ENCODE results near the gene UTP14A.

UTP14A gene

DNA sequence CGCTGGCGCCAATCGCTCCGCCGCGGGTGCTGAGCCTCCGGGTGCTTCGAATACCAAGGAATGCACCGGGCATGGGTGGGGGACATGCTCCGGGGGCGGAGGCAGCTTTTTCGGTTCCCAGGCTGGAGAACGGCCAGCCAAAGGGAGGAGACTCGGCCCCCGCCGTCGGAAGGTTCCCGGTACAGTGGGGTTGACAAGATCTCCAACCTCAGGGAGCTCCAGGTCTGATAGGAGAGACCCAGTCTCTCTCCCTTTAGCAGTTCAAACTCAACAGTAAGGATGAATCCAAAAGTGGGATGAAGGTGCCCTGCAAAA lies 47.3 kb downstream of the UTP14A start:
- no peak for DNase-seq

DNA sequence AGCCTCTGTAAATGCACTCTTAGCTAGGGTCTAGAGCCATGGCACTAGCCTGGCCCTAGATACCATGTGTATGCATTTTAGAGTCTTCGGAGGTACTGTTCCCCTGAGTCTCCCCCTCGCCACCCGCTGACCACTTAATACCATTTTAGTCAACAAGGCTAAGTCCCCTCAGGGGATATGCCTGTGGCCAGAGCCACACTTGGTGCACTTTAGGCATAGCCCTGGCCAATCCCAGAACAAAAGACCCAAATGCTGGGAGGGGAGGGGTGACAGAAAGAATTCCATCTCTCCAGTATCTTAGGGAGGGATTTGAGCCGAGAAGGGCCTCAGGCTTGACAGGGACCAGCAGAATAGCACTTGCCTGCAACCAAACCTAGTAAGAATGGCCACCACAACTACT lies 47.9 kb downstream of the UTP14A start:
- no peak for DNase-seq

DNA sequence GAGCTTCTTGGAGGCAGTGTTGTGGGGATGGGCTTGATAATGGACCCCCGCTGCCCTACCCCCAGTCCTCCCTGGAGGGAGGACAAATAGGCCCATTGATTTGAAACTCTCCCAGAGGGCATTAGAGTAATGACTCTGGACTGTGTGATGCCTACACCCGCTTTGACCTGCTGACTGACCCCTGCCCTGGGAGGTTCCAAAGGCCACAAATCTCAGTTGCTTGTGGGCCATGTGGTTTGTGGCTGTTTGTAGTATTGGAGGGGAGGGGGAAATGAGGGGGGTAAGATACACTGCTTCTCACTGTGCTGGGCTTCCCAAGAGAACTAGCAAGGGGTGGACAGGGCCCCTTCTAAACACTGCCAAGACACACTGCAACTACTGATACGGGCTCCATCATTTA lies 48.8 kb downstream of the UTP14A start:
- DNase-seq: no peak

DNA sequence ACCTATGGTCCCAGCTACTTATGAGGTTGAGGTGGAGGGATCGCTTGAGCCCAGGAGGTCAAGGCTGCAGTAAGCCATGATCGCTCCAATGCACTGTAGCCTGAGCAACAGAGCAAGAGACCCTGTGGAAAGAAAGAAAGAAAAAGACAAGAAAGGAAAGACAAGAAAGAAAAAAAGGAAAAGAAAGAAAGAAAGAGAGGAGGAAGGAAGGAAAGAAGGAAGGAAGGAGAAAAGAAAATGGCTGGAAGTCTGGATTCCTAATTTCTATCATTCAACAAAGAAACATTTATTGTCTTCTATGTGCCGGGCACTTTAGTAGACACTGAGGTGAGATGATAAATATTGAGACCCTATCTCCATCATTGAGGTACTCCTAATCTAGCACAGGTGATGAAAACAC lies 49.7 kb downstream of the UTP14A start:
- DNase-seq: no peak

DNA sequence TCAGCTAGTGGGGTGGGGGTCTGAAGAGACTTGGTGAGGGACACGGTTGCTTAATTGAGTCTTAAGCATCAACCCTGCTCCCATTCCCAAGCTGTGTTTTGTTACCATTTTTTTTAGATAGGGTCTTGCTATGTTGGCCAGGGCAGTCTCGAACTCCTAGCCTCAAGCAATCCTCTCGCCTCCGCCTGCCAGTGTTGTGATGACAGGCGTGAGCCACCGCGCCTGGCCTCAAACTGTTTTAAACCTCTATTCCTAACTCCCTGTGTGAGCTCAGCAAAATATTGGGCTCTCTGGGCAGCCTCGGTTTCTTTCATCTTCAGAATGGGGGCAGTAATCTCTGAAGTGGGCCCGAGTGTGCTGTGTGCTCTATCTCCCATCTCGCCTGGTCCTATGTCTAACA lies 50.2 kb downstream of the UTP14A start:
- DNase-seq: no peak

DNA sequence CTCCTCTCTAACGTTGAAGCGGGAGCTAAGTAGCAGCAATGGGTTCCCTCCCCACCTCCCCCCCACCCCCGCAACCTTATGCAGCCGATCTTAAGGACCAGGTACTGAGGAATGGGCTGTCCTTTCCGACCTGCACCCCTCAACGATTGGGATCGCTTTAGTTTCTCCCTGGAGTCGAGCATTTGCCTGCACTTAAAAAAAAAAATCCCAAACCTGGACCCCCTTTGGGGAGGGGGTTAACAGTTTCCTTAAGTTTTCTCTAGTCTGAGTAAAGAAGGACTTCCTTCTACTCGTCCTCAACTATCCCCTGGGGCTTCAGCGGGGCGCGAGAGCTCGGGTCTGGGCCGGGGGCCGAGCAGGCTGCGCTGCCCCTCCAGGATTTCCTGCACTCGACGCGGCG lies 50.8 kb downstream of the UTP14A start:
- no peak for DNase-seq

DNA sequence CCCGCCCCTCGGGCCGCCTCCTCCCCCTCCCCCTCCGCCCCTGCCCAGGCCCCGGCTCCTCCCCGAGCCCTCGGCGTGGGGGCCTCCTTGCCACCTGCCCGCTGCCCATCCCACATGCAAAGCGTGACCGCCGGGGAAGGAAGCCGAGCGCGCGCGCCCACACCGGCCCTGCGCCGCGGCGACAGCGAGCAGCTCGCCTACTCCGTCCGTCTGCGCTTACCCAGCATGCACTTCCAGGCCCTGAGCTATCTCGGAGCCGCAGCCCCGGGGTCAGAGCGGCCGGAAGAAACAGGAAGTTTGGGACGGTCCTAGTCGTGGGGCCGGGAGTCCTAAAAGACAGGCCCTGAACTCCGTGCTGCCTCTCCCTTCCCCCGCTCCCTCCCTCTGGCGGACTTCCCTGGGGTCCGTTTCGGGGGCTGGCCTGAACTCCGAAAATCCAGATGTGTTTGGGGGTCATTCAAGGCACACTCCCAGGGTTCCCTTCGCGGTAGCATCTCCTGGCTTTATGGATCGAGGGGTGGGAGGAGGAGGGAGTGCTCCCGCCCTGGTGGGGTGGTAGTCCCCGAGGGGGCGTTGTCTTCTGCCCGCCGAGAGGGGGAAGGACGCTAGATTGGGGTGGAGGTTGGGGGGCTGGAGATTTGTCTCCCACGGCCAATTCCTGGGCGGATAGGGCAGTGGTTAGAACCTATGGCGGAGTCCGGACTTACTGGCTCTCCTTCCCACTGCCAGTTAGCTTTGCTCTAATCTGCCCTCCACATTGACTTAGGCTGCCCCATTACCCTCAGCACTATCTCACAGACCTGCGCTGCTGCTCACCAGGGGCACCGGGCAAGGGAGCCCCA lies 51.5 kb downstream of the UTP14A start:
- peak in 1 of 2 donors; percentile 13 for DNase-seq

DNA sequence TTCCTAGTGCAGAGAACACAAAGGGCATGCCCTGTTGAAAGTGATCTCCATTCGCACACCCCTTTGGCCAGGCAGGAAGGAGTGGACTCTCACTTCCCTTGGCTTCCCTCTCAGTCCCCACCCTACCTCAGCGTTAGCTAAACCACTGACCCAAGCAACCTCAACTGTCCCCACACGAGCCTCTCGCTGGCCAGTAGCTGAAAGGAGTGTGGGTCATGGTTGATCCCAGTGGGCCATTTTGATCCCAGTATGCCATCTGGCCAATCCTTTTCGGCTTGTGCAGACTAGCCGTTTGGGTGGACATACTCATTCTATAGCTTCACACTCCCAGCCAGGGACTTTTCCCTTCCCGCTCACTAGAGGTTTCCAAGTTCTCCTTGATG lies 52.1 kb downstream of the UTP14A start:
- no peak for DNase-seq

DNA sequence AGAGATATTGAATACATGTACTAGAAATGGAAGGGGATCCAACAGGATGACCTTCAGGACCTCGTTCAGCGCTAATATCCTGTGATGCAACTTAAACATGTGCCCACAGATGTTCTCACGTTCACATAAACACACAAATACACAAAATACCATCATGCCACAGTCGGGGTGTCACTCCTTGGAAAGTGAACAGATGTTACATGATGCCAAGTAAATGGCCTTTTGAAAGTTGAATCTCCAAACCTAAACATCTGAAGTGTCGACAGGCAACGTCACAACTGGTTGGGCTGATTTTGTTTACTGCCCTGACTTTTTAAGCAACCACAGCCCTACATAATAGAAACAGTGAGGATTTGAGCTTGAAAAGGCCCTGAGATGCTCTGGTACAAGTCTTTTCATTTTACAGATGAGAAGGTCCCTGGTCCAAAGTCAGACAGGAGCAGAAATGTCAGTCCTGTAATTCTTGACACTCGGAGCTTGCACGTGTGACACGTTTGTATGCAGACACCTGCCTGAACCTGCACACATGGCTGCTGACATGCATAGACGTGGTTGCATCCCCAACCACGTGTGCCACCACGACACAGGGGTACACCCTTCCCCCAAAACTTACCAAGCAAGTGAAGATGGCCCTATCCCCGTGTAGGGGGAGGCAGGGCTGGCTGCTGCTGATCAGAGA lies 53.0 kb downstream of the UTP14A start:
- no peak for DNase-seq

DNA sequence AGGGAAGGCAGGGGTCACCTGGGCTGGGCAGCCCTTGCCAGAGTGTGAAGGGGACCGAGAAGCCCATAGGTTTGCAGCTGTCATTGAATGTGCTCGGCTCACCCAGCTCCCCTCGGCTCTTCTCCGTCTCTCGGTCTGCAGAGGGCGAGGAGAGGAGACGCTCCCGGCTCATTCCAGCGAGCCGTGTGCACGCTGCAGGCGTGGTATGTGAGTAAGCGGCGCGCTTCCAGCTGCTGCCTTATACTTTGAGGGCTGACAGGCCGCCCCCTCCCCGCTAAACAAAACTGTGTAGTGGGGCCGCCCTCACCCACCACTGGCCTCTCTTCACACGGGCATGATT lies 53.5 kb downstream of the UTP14A start:
- no peak for DNase-seq

DNA sequence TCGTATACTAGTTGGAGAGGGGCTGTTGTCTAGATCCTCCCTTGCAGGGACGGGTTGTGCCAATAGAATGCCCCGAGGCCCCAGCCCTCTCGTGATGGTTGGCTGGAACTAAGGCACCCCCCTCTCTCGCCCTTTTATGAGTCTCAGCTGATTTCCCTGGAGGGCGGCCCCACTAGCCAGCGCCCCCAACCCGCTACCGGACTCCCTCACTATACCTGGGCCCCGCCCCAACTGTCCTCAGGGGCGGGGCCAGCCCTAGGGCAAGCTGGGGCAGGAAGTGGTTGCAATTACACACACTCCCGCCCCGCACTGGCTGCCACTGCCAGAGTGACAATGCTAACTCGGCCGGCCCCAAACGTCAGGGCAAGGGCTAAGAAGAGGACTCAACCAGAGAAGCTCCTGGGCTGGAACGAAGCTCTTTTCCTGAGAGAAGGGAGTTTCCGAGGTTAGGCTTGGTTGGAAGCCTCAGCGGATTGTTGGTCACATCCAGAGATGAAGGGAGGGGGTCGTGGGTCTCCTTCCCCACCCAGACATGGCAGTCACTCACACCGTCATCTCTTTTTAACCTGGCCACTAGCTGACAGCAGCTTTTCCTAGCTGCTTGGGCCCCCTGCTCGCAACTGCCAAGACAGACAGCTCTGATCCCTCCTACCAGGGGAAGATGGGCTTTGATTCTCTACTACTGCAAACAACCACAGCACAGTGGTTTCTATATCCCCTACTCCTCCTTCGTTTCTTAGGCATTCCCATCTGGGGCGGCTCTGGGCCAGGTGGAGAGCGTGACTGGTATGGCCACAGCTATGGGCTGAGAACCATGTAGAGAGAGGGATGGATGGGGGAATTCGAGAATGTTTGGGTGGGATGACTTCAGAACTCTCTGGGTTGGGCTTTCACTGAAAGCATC lies 55.5 kb downstream of the UTP14A start:
- no peak for DNase-seq

DNA sequence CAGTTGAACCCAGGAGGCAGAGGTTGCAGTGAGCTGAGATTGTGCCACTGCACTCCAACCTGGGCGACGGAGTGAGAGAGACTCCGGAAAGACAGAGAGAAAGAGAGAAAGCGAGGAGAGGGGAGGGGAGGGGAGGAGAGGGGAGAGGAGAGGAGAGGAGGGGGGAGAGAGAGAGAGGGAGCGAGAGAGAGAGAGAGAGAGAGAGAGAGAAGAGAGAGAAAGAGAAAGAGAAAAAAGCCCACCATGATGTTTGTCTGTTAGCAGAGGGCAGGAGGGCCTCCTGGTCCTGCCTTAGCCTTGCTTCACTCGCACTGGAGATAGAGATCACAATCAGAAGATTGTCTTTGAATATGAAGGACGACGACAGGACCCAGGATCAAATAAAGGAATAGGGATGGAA lies 57.8 kb downstream of the UTP14A start:
- DNase-seq: no peak

DNA sequence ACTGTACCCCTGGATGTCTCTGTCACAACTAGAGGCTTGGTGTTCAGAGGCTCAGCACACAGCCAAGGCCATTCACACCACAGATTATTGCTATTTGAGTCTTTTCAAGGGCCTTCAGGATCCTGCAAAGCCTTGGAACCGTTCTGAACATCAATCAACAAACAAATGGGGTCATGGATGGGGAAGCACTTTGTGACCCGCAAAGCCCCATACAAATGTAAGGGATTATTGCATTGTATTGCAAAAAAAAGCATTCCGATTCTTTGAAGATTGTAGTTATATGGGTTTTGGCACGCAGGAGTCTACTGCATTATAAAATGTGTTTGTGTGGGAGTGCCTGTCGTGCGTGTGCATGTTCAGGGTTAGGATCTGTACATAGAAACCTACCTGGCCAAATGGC lies 59.2 kb downstream of the UTP14A start:
- no peak for DNase-seq

DNA sequence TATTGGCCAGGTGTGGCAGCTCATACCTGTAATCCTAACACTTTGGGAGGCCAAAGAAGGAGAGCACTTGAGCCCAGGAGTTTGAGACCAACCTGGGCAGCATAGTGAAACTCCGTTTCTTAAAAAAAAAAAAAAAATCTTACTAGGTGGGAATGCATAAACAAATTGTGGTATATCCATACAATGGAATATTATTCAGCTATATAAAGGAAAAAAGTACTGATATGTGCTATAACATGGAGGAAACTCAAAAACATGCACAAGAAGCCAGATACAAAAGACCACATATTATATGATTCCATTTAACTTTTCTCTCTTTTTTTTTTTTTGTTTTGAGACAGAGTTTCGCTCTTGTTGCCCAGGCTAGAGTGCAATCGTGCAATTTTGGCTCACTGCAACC lies 63.0 kb downstream of the UTP14A start:
- no peak for DNase-seq

DNA sequence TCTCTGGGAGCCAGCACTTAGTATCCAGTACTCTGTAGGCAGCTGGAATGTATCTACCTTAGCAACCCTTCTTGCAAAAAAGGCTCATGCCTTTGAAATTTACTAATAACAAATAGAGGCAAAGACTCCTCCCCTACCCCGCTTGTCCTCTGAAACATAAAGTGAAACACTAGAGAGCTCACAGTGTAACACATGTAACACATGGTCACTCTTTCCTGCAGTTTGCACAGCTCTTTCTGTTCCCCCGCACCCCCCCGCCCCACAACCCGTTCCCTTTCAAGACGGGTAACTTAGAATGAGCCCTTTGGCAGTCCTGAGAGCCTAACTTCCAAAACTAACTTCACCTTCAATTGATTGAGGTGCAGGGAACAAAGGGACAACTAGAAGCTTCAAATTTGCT lies 70.5 kb downstream of the UTP14A start:
- no peak for DNase-seq

Data from hippocampal formation (tissue), 2 donors.